ENCODE data around the gene KCNJ2.

DNA sequence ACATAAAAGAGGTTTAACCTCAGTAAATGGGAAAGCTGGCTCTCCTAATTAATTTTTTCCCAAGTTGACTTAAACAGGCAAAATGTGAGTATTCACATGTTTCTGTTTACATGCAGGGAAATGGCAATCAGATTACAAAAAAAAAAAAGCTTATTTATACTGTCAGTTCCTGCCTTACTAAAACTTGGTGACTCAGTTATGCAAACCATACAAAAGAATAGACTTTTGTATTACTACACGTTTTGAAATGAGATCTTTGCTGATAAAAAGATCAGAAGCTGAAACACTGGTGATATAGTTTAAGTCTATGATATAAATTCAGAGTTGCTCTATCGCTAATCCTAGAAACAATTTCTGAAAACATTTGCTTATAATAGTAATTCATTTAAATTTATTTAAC, 9.4 kb upstream of the KCNJ2 start:
- TF ChIP-seq, protein P1, sequence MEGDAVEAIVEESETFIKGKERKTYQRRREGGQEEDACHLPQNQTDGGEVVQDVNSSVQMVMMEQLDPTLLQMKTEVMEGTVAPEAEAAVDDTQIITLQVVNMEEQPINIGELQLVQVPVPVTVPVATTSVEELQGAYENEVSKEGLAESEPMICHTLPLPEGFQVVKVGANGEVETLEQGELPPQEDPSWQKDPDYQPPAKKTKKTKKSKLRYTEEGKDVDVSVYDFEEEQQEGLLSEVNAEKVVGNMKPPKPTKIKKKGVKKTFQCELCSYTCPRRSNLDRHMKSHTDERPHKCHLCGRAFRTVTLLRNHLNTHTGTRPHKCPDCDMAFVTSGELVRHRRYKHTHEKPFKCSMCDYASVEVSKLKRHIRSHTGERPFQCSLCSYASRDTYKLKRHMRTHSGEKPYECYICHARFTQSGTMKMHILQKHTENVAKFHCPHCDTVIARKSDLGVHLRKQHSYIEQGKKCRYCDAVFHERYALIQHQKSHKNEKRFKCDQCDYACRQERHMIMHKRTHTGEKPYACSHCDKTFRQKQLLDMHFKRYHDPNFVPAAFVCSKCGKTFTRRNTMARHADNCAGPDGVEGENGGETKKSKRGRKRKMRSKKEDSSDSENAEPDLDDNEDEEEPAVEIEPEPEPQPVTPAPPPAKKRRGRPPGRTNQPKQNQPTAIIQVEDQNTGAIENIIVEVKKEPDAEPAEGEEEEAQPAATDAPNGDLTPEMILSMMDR (IDR thresholded peaks at IDR 0.05; ENCODE audit: borderline replicate concordance, extremely low read depth, low read length, poor library complexity, severe bottlenecking): no peak
- no peak for TF ChIP-seq EZH2 (IDR thresholded peaks at IDR 0.05; ENCODE audit: borderline replicate concordance, low read depth, low read length, severe bottlenecking)

Data from DND-41 (cell line).